Measurements from ENCODE around the gene DBT.
"Not testable (repeated sequence)": the region's sequence is repeated elsewhere in the genome, so short reads cannot be mapped to it uniquely, and the experiment has no call there.

The DBT gene

GRCh38 chr1:100202703-100203102, 46.9 kb downstream of the DBT start:
- not testable (repeated sequence) for H3K9me3 Mint-ChIP-seq; H3K4me1 Mint-ChIP-seq; H3K27me3 Mint-ChIP-seq; ATAC-seq (ENCODE audit: low read depth); H3K4me3 Mint-ChIP-seq; DNase-seq (ENCODE audit: low spot score in 2 of 2)
- Mint-ChIP-seq H3K27ac (peak overlapping the region; percentile 7), H3K36me3 (peaks cover 55% of the 10 kb centered on the region)

- DNase-seq (ENCODE audit: low spot score in 2 of 2): not testable (repeated sequence)
Measured at GRCh38 chr1:100200060-100200459, 49.6 kb downstream of the DBT start.

GRCh38 chr1:100198596-100198995, 51.0 kb downstream of the DBT start:
- Mint-ChIP-seq H3K4me3 (no peak overlapping the region), H3K9me3 (no peaks in the 10 kb centered on the region), H3K4me1 (no peaks in the 10 kb centered on the region), H3K27me3 (no peaks in the 10 kb centered on the region), H3K27ac (peak overlapping the region; percentile 45), H3K36me3 (peaks cover 43% of the 10 kb centered on the region)
- no peak for ATAC-seq (ENCODE audit: low read depth)
- DNase-seq (ENCODE audit: low spot score in 2 of 2): no peak

More at GRCh38 chr1:100200060-100200459, 49.6 kb downstream of the DBT start:
- not testable (repeated sequence) for H3K9me3 Mint-ChIP-seq; H3K4me1 Mint-ChIP-seq; ATAC-seq (ENCODE audit: low read depth); H3K4me3 Mint-ChIP-seq; H3K27me3 Mint-ChIP-seq; H3K27ac Mint-ChIP-seq
- H3K36me3 Mint-ChIP-seq: peaks cover 57% of the 10 kb centered on the region

DNA sequence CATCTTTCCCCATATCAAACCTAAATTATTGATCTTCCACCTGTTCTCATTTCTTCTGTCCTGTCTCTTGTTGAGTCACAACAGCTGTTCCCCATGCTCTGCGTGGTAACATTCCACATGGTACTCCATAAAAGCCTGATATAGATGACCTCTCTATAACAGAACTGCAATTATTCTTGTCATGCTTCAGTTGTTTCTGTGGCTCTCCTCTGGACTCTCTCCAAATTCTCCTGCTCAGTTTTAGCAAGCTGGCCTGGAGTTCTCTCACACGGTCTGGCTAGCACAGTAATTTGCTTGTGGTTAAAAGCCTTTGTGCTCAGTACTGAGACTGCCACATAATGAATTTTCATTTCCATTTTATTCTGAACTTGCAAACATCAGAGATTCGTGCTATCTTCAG, 61.0 kb downstream of the DBT start:
- H3K4me3 Mint-ChIP-seq: no peak overlapping the region
- no peak overlapping the region for H3K27ac Mint-ChIP-seq
- no peaks in the 10 kb centered on the region for H3K27me3 Mint-ChIP-seq
- ATAC-seq (ENCODE audit: low read depth): no peak
- H3K36me3 Mint-ChIP-seq: peaks cover 10% of the 10 kb centered on the region
- no peak for DNase-seq (ENCODE audit: low spot score in 2 of 2)
- H3K9me3 Mint-ChIP-seq: no peaks in the 10 kb centered on the region
- peaks cover 10% of the 10 kb centered on the region for H3K4me1 Mint-ChIP-seq

DNA sequence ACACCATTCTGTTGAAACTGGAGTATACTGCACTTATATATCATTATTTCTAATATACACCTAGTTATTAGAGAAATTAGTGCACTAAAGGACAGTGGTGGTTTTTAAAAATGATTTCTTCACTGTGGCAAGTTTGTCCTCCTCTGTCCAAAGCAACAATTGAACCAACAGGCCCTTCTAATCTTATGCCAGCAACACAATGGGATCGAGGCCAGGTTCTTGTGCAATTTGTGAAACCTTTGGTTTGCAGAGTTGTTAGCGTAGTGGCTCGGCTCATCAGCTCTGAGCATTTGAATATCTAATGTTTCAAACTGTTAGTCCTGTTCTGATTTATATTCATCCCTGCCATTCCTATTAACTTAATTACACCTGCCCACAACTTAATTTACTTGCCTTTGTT, 61.7 kb downstream of the DBT start:
- ATAC-seq (ENCODE audit: low read depth): no peak
- Mint-ChIP-seq H3K4me1 (peaks cover 10% of the 10 kb centered on the region), H3K27me3 (no peaks in the 10 kb centered on the region), H3K9me3 (no peaks in the 10 kb centered on the region), H3K27ac (no peak overlapping the region), H3K36me3 (peaks cover 10% of the 10 kb centered on the region), H3K4me3 (no peak overlapping the region)
- no peak for DNase-seq (ENCODE audit: low spot score in 2 of 2)

DNA sequence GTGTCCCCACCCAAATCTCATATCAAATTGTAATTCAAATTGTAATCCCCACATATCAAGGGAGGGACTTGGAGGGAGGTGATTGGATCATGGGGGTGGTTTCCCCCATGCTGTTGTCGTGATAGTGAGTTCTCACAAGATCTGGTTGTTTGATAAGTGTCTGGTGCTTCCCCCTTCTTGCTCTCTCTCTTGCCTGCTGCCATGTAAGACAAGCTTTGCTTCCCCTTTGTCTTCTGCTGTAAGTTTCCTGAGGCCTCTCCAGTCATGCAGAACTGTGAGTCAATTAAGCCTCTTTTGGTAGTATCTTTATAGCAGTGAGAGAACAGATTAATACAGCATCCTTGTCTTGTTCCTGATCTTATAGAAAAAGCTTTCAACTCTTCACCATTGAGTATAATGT, 65.1 kb downstream of the DBT start:
- DNase-seq (ENCODE audit: low spot score in 2 of 2) (peak; percentile 28 to 59), ATAC-seq (ENCODE audit: low read depth) (peak; percentile 100)
- Mint-ChIP-seq H3K9me3 (no peaks in the 10 kb centered on the region), H3K27me3 (no peaks in the 10 kb centered on the region), H3K4me1 (peaks cover 10% of the 10 kb centered on the region), H3K36me3 (peaks cover 3% of the 10 kb centered on the region), H3K27ac (peak overlapping the region; percentile 87), H3K4me3 (no peak overlapping the region)

DNA sequence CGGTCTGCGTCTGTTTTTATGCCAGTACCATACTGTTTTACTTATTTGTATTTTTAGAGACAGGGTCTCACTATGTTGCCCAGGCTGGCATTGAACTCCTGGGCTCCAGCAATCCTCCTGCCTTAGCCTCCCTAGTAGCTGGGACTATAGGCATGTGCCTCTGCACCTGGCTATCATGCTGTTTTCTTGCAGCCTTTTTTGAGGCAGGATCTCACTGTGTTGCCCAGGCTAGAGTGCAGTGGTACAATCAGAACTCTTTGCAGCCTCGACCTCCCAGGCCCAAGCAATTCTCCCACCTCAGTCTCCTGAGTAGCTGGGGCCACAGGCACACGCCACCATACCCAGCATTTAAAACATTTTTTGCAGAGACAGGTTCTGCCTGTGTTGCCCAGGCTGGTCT, 66.3 kb downstream of the DBT start:
- Mint-ChIP-seq H3K27ac (no peak overlapping the region), H3K36me3 (peaks cover 3% of the 10 kb centered on the region), H3K27me3 (no peaks in the 10 kb centered on the region), H3K4me3 (no peak overlapping the region), H3K4me1 (peaks cover 10% of the 10 kb centered on the region), H3K9me3 (no peaks in the 10 kb centered on the region)
- ATAC-seq (ENCODE audit: low read depth) (no peak), DNase-seq (ENCODE audit: low spot score in 2 of 2) (no peak)

GRCh38 chr1:100178091-100178490, 71.5 kb downstream of the DBT start, which contains the start of gene LRRC39:
Gene LRRC39, minus strand, starts transcription at chr1:100178256. Its CDS starts 9,740 bp downstream, at chr1:100168516.
- Mint-ChIP-seq H3K4me1 (no peaks in the 10 kb centered on the region), H3K27me3 (no peaks in the 10 kb centered on the region), H3K9me3 (no peaks in the 10 kb centered on the region), H3K4me3 (no peak within 1 kb of the TSS), H3K27ac (no peak within 1 kb of the TSS), H3K36me3 (peaks cover 1% of the 10 kb centered on the region)
- ATAC-seq (ENCODE audit: low read depth): no peak
- no peak for DNase-seq (ENCODE audit: low spot score in 2 of 2)

- H3K36me3 Mint-ChIP-seq: peaks cover under 1% of the 10 kb centered on the region
- H3K9me3 Mint-ChIP-seq: no peaks in the 10 kb centered on the region
- H3K27me3 Mint-ChIP-seq: no peaks in the 10 kb centered on the region
- no peak for DNase-seq (ENCODE audit: low spot score in 2 of 2)
- H3K4me3 Mint-ChIP-seq: no peak overlapping the region
- no peak for ATAC-seq (ENCODE audit: low read depth)
- H3K27ac Mint-ChIP-seq: no peak overlapping the region
- H3K4me1 Mint-ChIP-seq: no peaks in the 10 kb centered on the region
Measured at GRCh38 chr1:100177295-100178041, 72.2 kb downstream of the DBT start.

DNA sequence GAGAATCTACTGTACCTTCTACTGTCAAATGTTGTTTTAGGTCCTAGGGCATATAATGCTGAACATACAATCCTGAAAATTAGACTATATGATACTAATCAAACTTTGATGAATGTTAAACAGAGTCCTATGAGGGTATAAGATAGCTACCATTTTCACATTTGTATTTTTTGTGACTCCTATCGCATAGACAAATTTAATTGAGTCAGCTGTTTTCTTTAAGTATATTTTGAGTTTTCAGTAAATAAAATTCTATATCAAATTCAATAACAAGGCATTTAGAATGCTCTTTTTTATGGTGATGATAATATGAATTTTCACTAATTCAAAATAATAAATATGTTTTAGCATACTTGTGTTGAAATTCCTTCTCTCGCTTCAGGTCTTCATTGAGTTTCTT, 81.6 kb downstream of the DBT start:
- Mint-ChIP-seq H3K4me3 (no peak overlapping the region), H3K27ac (no peak overlapping the region), H3K4me1 (no peaks in the 10 kb centered on the region), H3K36me3 (peaks cover 6% of the 10 kb centered on the region), H3K9me3 (no peaks in the 10 kb centered on the region), H3K27me3 (peaks cover 2% of the 10 kb centered on the region)
- ATAC-seq (ENCODE audit: low read depth) (no peak), DNase-seq (ENCODE audit: low spot score in 2 of 2) (no peak)

DNA sequence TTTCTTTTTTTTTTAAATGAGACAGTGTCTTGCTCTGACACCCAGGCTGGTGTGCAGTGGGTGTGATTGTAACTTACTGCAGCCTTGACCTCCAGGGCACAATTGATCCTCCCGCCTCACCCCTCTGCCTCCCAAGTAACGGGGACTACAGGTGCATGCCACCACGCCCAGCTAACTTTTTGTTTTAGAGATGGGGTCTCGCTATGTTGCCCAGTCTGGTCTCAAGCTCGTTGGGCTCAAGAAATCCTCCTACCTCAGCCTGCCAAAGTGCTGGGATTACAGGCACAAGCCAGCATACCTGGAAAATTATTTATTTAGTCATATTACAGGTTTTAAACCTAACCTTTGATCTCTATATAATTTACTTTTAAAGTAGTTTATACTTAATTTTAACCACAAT, 84.9 kb downstream of the DBT start:
- Mint-ChIP-seq H3K27ac (no peak overlapping the region), H3K9me3 (no peaks in the 10 kb centered on the region), H3K27me3 (peaks cover 2% of the 10 kb centered on the region), H3K4me3 (no peak overlapping the region), H3K36me3 (peaks cover 6% of the 10 kb centered on the region), H3K4me1 (no peaks in the 10 kb centered on the region)
- DNase-seq (ENCODE audit: low spot score in 2 of 2) (no peak), ATAC-seq (ENCODE audit: low read depth) (no peak)

DNA sequence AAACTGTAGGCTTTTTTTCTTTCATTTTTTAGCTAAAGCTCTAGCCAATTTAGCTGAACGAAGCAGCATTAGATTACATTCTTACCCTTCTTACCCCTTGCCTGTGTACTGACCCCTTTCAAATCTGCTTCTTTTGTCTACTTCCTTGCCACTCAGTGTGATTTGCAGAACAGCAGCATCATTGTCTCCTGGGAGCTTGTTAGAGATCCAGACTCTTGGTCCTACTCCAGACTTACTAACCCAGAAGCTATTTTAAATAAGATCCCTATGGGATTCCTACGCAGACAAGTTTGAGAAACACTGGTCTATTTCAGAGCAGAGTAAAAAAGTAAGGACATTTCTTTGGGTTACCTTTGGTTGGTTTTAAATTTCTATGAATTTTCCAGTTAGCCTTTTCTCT, 85.4 kb downstream of the DBT start:
- Mint-ChIP-seq H3K27ac (no peak overlapping the region), H3K4me1 (no peaks in the 10 kb centered on the region), H3K9me3 (no peaks in the 10 kb centered on the region), H3K27me3 (peaks cover 2% of the 10 kb centered on the region), H3K4me3 (no peak overlapping the region), H3K36me3 (peaks cover 6% of the 10 kb centered on the region)
- no peak for DNase-seq (ENCODE audit: low spot score in 2 of 2)
- ATAC-seq (ENCODE audit: low read depth): no peak

GRCh38 chr1:100162881-100163280, 86.8 kb downstream of the DBT start:
- Mint-ChIP-seq H3K9me3 (no peaks in the 10 kb centered on the region), H3K27me3 (peaks cover 2% of the 10 kb centered on the region), H3K4me3 (no peak overlapping the region), H3K36me3 (peaks cover 6% of the 10 kb centered on the region), H3K4me1 (no peaks in the 10 kb centered on the region), H3K27ac (no peak overlapping the region)
- ATAC-seq (ENCODE audit: low read depth) (no peak), DNase-seq (ENCODE audit: low spot score in 2 of 2) (no peak)

DNA sequence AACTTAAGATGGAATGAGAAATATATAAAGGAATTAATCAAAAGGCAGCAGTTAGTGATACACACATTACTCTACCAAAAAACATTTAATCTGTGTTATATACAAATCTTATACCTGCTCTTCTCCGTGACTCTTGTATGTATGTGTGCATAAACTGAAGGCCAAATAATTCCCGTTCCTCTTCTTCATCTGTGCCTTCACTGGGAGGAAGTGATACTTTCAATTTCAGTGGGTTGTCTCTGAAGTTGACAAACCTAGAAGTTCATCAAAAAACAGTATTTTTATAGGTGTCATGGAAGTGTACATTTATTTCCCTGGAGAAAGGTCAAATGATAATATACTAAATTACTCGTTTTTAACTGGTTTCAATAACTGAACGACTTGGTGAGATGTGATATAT, 97.4 kb downstream of the DBT start:
- H3K4me3 Mint-ChIP-seq: no peak overlapping the region
- H3K4me1 Mint-ChIP-seq: peaks cover 8% of the 10 kb centered on the region
- H3K36me3 Mint-ChIP-seq: peaks cover 8% of the 10 kb centered on the region
- DNase-seq (ENCODE audit: low spot score in 2 of 2) (no peak), ATAC-seq (ENCODE audit: low read depth) (peak; percentile 91)
- H3K27ac Mint-ChIP-seq: peak overlapping the region; percentile 62
- H3K27me3 Mint-ChIP-seq: no peaks in the 10 kb centered on the region
- H3K9me3 Mint-ChIP-seq: no peaks in the 10 kb centered on the region

GRCh38 chr1:100151679-100152078, 98.0 kb downstream of the DBT start:
- no peak for DNase-seq (ENCODE audit: low spot score in 2 of 2)
- H3K27ac Mint-ChIP-seq: peak overlapping the region; percentile 62
- no peaks in the 10 kb centered on the region for H3K9me3 Mint-ChIP-seq
- no peaks in the 10 kb centered on the region for H3K27me3 Mint-ChIP-seq
- ATAC-seq (ENCODE audit: low read depth): no peak
- no peak overlapping the region for H3K4me3 Mint-ChIP-seq
- H3K36me3 Mint-ChIP-seq: peaks cover 8% of the 10 kb centered on the region
- peaks cover 8% of the 10 kb centered on the region for H3K4me1 Mint-ChIP-seq

Measured in memory B cell (primary cell).